HepG2 (cell line): ENCODE measurements around the gene STX5. TPM values are rescaled to one million over a fixed set of nuclear protein-coding genes. Genes with fewer than 3 reads are reported as not detected.
A peak's percentile ranks its signal among the peaks of the same experiment; 100 is the strongest.
"Not testable (repeated sequence)": the region's sequence is repeated elsewhere in the genome, so short reads cannot be mapped to it uniquely, and the experiment has no call there.

ENCODE experiments used
- ATAC-seq: fragments of 200-7000 bp; cut with Tn5 transposase; 3 replicates; pipeline ENCODE4 v1.9.1; 2020; ENCODE audit warnings: mild to moderate bottlenecking, moderate library complexity
- BruUV-seq: library from RNA; stranded (reverse); fragments of 400-500 nt; replicated peaks from 2 replicates; lab custom pipeline; 2021; lab: Mats Ljungman, UMichigan
- CTCF ChIA-PET: fragments of 300-600 bp; formaldehyde crosslinking; extraction: SDS; loops from one replicate; lab custom pipeline; 2021; ENCODE audit warnings: low total read pairs, inconsistent platforms, low intra/inter-chr PET ratio; lab: Yijun Ruan, JAX
- POLR2A ChIA-PET: fragments of 350-600 bp; sonication (Branson Sonifier 250); formaldehyde crosslinking; loops from one replicate; lab custom pipeline; 2020; ENCODE audit warnings: antibody characterized with exemption, inconsistent platforms; lab: Yijun Ruan, JAX
- DNase-seq: peaks from one replicate; pipeline ENCODE4 v3.0.0-alpha.2; 2015; ENCODE audit warnings: low spot score
- FAIRE-seq: peaks from 3 replicates; lab custom pipeline; 2011; peaks lifted over from hg19 to GRCh38; lab: Jason Lieb, UNC
- H2AFZ ChIP-seq: one replicate; pipeline ENCODE4 v1.6.1; 2011; ENCODE audit warnings: low read length, inconsistent platforms
- H3K27ac ChIP-seq: fragments of 300-600 bp; 3 replicates; pipeline ENCODE4 v1.8.0; 2011; ENCODE audit warnings: mixed run types, mild to moderate bottlenecking, mixed read lengths, low read length, inconsistent platforms; ENCODE audit not compliant: insufficient read depth; ENCODE audit errors: extremely low read length
- H3K27me3 ChIP-seq, 2 experiments: fragments of 200-600 bp in 1 of 2; 2 replicates in 1 of 2; 3 replicates in 1 of 2; pipeline versions ENCODE4 v1.6.0 to v1.8.0; 2011; ENCODE audit warnings: low read length in 2 of 2, mild to moderate bottlenecking in 2 of 2, moderate library complexity in 2 of 2, inconsistent platforms in 1 of 2; ENCODE audit not compliant: insufficient read depth in 2 of 2, control insufficient read depth in 1 of 2
- H3K36me3 ChIP-seq, 2 experiments: fragments of 200-600 bp in 1 of 2; replicated peaks in 1 of 2; 2 replicates in 1 of 2; 3 replicates in 1 of 2; pipeline versions ENCODE4 v1.5.1 to v1.8.0; 2011; ENCODE audit warnings: low read length in 2 of 2, inconsistent platforms in 1 of 2; ENCODE audit not compliant: insufficient read depth in 2 of 2, control insufficient read depth in 1 of 2
- H3K4me1 ChIP-seq: 2 replicates; pipeline ENCODE4 v1.5.1; 2012; ENCODE audit warnings: low read length, inconsistent platforms; ENCODE audit not compliant: insufficient read depth
- H3K4me2 ChIP-seq: 2 replicates; pipeline ENCODE4 v1.6.0; 2011; ENCODE audit warnings: low read depth, low read length, inconsistent platforms
- H3K4me3 ChIP-seq, 3 experiments: fragments of 200-600 bp in 1 of 3; sonication (generic), shearing (Covaris generic) in 1 of 3; replicated peaks in 1 of 3; 2 replicates each; pipeline ENCODE4 v1.5.1; 2011 to 2016; ENCODE audit warnings: low read length in 3 of 3, inconsistent platforms in 2 of 3, low read depth in 2 of 3, mild to moderate bottlenecking in 2 of 3, control low read depth in 1 of 3, mixed read lengths in 1 of 3; ENCODE audit not compliant: insufficient read depth in 1 of 3
- H3K79me2 ChIP-seq: one replicate; pipeline ENCODE4 v1.6.1; 2011; ENCODE audit warnings: low read length, inconsistent platforms; ENCODE audit not compliant: insufficient read depth
- H3K9ac ChIP-seq: 2 replicates; pipeline ENCODE4 v1.6.0; 2011; ENCODE audit warnings: mild to moderate bottlenecking, low read depth, low read length, inconsistent platforms; ENCODE audit not compliant: insufficient read depth
- H3K9me3 ChIP-seq: 2 replicates; pipeline ENCODE4 v1.5.1; 2012; ENCODE audit warnings: mild to moderate bottlenecking, low read length
- H4K20me1 ChIP-seq: 2 replicates; pipeline ENCODE4 v1.6.0; 2011; ENCODE audit warnings: inconsistent platforms, mild to moderate bottlenecking, low read length, moderate library complexity; ENCODE audit not compliant: insufficient read depth
- ISL2 ChIP-seq: sonication (generic); formaldehyde crosslinking; IDR thresholded peaks from 2 replicates; pipeline ENCODE4 v1.5.0; 2020; ENCODE audit warnings: missing genetic modification reagents
- ZNF501 ChIP-seq: sonication (generic); formaldehyde crosslinking; IDR thresholded peaks from 2 replicates; pipeline ENCODE4 v1.5.1; 2020; ENCODE audit warnings: mild to moderate bottlenecking, moderate library complexity, missing genetic modification reagents
- ZNF75D ChIP-seq: sonication (generic); formaldehyde crosslinking; IDR thresholded peaks from 2 replicates; pipeline ENCODE4 v1.8.1; 2023; ENCODE audit warnings: missing genetic modification reagents, mild to moderate bottlenecking, borderline replicate concordance
- ZNF772 ChIP-seq: sonication (generic); formaldehyde crosslinking; IDR thresholded peaks from 2 replicates; pipeline ENCODE4 v1.5.0; 2020; ENCODE audit warnings: mild to moderate bottlenecking, missing genetic modification reagents
- WGBS: methylation state at CpG from one replicate; pipeline ENCODE4 v1.1.6; 2017; ENCODE audit warnings: low lambda C conversion rate; 5-methylcytosine and 5-hydroxymethylcytosine counted together
- in situ Hi-C: cut with HindIII; loops from 2 replicates; pipeline ENCODE4 v1.10.0; 2017; ENCODE audit warnings: low pct_unique_long_range_greater_than_20kb; ENCODE audit not compliant: extremely low pct_ligation_motif_present
- intact Hi-C: fragments of 100-400 bp; cut with micrococcal nuclease; formaldehyde crosslinking; loops from one replicate; pipeline ENCODE4 v1.10.0; 2022; ENCODE audit not compliant: unreplicated experiment
- polyA plus RNA-seq, 8 experiments: library from polyadenylated mRNA; depleted of rRNA in 3 of 8; stranded (reverse) in 7 of 8; unstranded in 1 of 8; fragments of >200 nt; fragmentation: Illumina TruSeq in 4 of 8; extraction: Trizol in 4 of 8; gene quantifications; 2 replicates each; pipeline versions ENCODE4 v1.2.1 to v1.2.3, GENCODE V29; 2011 to 2016; ENCODE audit warnings: low read depth in 4 of 8, missing spikeins in 1 of 8, mixed read lengths in 1 of 8; ENCODE audit not compliant: insufficient read depth in 1 of 8
- total RNA-seq, 5 experiments: library from RNA; depleted of rRNA; stranded (reverse); fragments of >200 nt; fragmentation: Illumina TruSeq; extraction: Trizol; gene quantifications; 2 replicates each; pipeline ENCODE4 v1.2.3, GENCODE V29; 2016; ENCODE audit warnings: low read depth in 1 of 5
- TF ChIP-seq, protein P1 (sequence below): sonication (generic); formaldehyde crosslinking; IDR thresholded peaks from 2 replicates; pipeline ENCODE4 v1.4.0; 2020; ENCODE audit warnings: mild to moderate bottlenecking, missing genetic modification reagents

Gene STX5
- total and polyA plus RNA-seq, 2 of the 13 experiments (the other 11 are each of a cell fraction or from before 2014, with no cell fraction given): 26.9 to 30.0 TPM

DNA sequence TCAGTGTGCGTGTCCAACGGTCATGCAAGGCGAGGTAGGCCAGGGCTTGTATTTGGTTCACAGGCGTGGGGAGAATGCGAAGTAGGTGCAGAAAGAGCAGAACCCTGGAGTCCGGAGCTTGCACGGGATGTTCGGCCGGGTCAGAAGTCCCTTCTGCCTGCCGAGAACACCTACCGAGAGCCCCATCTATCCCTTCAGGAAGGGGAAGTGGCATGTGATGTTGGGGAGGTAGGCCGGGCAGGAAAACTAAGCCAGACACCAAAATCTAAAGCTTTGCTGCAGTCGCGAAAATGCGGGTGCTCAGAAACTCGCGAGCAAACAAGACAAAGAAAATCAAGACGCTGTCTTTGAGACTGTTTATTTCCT is 61.1 kb downstream of the STX5 start (continued):
- TF ChIP-seq, protein P1, sequence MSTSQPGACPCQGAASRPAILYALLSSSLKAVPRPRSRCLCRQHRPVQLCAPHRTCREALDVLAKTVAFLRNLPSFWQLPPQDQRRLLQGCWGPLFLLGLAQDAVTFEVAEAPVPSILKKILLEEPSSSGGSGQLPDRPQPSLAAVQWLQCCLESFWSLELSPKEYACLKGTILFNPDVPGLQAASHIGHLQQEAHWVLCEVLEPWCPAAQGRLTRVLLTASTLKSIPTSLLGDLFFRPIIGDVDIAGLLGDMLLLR (CRISPR knock-in tag): peak; percentile 41; the same call in 1 of the 2 replicates
- no peak for TF ChIP-seq ZNF75D
- TF ChIP-seq ISL2 (CRISPR knock-in tag): peak; percentile 14; the same call in 1 of the 2 replicates
- TF ChIP-seq ZNF501: 0 out of 2 replicates have a peak, but pooled peaks have one; percentile 35

DNA sequence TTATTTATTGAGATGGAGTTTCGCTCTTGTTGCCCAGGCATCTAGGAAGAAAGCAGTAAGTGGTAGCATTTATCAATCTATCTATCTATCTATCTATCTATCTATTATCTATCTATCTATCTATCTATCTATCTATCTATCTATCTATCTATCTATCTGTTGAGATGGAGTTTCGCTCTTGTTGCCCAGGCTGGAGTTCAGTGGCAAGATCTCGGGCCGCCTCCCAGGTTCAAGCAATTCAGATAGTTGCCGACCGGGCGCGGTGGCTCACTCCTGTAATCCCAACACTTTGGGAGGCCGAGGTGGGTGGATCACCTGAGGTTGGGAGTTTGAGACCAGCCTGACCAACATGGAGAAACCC is 71.0 kb downstream of the STX5 start:
- TF ChIP-seq ZNF772: peak; percentile 10; the same call in 1 of the 2 replicates
- TF ChIP-seq, all 625 proteins: peak for 1; not testable (repeated sequence) for 624
- H3K9me3 ChIP-seq, FAIRE-seq, H3K36me3 ChIP-seq, in situ Hi-C loops, H3K27me3 ChIP-seq, H4K20me1 ChIP-seq, H3K9ac ChIP-seq, BruUV-seq, DNase-seq, CTCF ChIA-PET, ATAC-seq, H2AFZ ChIP-seq, H3K27ac ChIP-seq, intact Hi-C loops: not testable (repeated sequence)
- Histone ChIP-seq H3K4me3 (peak overlapping the region; percentile 43 to 72 (median 50); a peak in 5 of 6 replicates), H3K79me2 (peaks cover 12% of the 10 kb centered on the region), H3K4me2 (peak overlapping the region; percentile 55), H3K4me1 (peaks cover 28% of the 10 kb centered on the region)
- WGBS: 24% methylated on average over 9 of the region's 9 CpGs
- POLR2A ChIA-PET: interaction anchor here (0.6 to 3.7 kb wide), 16 partner anchors 10 to 434 kb away, joined by 3 to 44 read pairs (median 6); partner anchors contain the start of genes C11orf98, CSKMT, EEF1G and HNRNPUL2
